Thyroid gland (tissue), 4 donors: ENCODE measurements around the gene CAD. TPM values are rescaled to one million over a fixed set of nuclear protein-coding genes. Genes with fewer than 3 reads are reported as not detected.
"Not testable (repeated sequence)": the region's sequence is repeated elsewhere in the genome, so short reads cannot be mapped to it uniquely, and the experiment has no call there.

Source experiments
- DNase-seq, 2 donors: peaks; one replicate each; pipeline ENCODE4 v3.0.0-alpha.2; 2019
- H3K27ac ChIP-seq, 3 donors: fragments of 200-600 bp; sonication (generic); 1 replicate in 2 of 3; 2 replicates in 1 of 3; pipeline ENCODE4 v1.5.1; 2016 to 2019; ENCODE audit warnings: mild to moderate bottlenecking in 1 of 3, moderate library complexity in 1 of 3
- H3K27me3 ChIP-seq: fragments of 200-600 bp; sonication (generic); one replicate; pipeline ENCODE4 v1.5.1; 2019
- H3K36me3 ChIP-seq, 2 donors: fragments of 200-600 bp; sonication (generic); one replicate each; pipeline ENCODE4 v1.5.1; 2016 to 2019
- H3K4me1 ChIP-seq, 2 donors: fragments of 200-600 bp; sonication (generic); one replicate each; pipeline ENCODE4 v1.5.1; 2017 to 2019
- H3K4me3 ChIP-seq, 3 donors: fragments of 200-600 bp; sonication (generic); replicated peaks in 1 of 3; 1 replicate in 2 of 3; 2 replicates in 1 of 3; pipeline ENCODE4 v1.5.1; 2016; ENCODE audit warnings: mild to moderate bottlenecking in 1 of 3
- H3K9me3 ChIP-seq: fragments of 200-600 bp; sonication (generic); one replicate; pipeline ENCODE4 v1.5.1; 2017
- CTCF ChIP-seq, 6 experiments: fragments of 200-600 bp in 3 of 6; fragments of 450-650 bp in 3 of 6; sonication (generic) in 3 of 6; IDR thresholded peaks; one replicate each; pipeline ENCODE4 v1.5.1; 2016 to 2019; ENCODE audit warnings: antibody characterized with exemption in 6 of 6, mild to moderate bottlenecking in 2 of 6, inconsistent platforms in 1 of 6, moderate library complexity in 1 of 6
- POLR2A ChIP-seq, 2 donors: fragments of 450-650 bp; IDR thresholded peaks; one replicate each; pipeline ENCODE4 v1.6.1; 2017; ENCODE audit warnings: antibody characterized with exemption in 2 of 2, mild to moderate bottlenecking in 2 of 2, moderate library complexity in 1 of 2
- WGBS, 2 donors: methylation state at CpG; one replicate each; pipeline ENCODE4 v1.1.5; 2017; 5-methylcytosine and 5-hydroxymethylcytosine counted together
- intact Hi-C: fragments of 100-400 bp; cut with DNase I; formaldehyde crosslinking; loops from one replicate; pipeline ENCODE4 v1.15.1; 2023
- total RNA-seq, 4 donors: library from RNA; depleted of rRNA; stranded (reverse); fragments of >200 nt; gene quantifications; one replicate each; pipeline ENCODE4 v1.2.3, GENCODE V29; 2016

Gene CAD
- total RNA-seq, 4 donors from 2014 or later: 16.5 to 31.9 (median 28.2) TPM

GRCh38 chr2:27270131-27270530 is 53.0 kb downstream of the CAD start:
- no peaks in the 10 kb centered on the region for H3K27me3 ChIP-seq
- no peak overlapping the region for H3K27ac ChIP-seq
- H3K4me3 ChIP-seq: no peak overlapping the region
- WGBS, 2 donors: 86% methylated on average over 3 of the region's 3 CpGs
- H3K4me1 ChIP-seq: peaks cover 3 to 4% of the 10 kb centered on the region in 2 donors
- no peak for DNase-seq
- no peaks in the 10 kb centered on the region for H3K9me3 ChIP-seq
- no peak for TF ChIP-seq CTCF (IDR thresholded peaks at IDR 0.05)
- TF ChIP-seq POLR2A (IDR thresholded peaks at IDR 0.05): no peak
- H3K36me3 ChIP-seq: no peaks in the 10 kb centered on the region
- intact Hi-C loops: no loop called here

GRCh38 chr2:27270670-27271069 is 53.5 kb downstream of the CAD start:
- Histone ChIP-seq H3K4me1 (no peaks in the 10 kb centered on the region), H3K4me3 (no peak overlapping the region), H3K27me3 (no peaks in the 10 kb centered on the region), H3K27ac (no peak overlapping the region), H3K36me3 (no peaks in the 10 kb centered on the region), H3K9me3 (no peaks in the 10 kb centered on the region)
- intact Hi-C loops: no loop called here
- no peak for TF ChIP-seq CTCF (IDR thresholded peaks at IDR 0.05)
- no peak for TF ChIP-seq POLR2A (IDR thresholded peaks at IDR 0.05)
- WGBS, 2 donors: 86 to 95% methylated on average over 2 of the region's 2 CpGs
- no peak for DNase-seq

GRCh38 chr2:27271631-27272340 is 54.6 kb downstream of the CAD start:
- TF ChIP-seq POLR2A (IDR thresholded peaks at IDR 0.05) (no peak), CTCF (IDR thresholded peaks at IDR 0.05) (no peak)
- WGBS, 2 donors: 77 to 78% methylated on average over 11 of the region's 11 CpGs
- Histone ChIP-seq H3K9me3 (no peaks in the 10 kb centered on the region), H3K4me1 (no peaks in the 10 kb centered on the region), H3K36me3 (no peaks in the 10 kb centered on the region), H3K4me3 (no peak overlapping the region), H3K27ac (no peak overlapping the region), H3K27me3 (no peaks in the 10 kb centered on the region)
- intact Hi-C loops: no loop called here
- no peak for DNase-seq

DNA sequence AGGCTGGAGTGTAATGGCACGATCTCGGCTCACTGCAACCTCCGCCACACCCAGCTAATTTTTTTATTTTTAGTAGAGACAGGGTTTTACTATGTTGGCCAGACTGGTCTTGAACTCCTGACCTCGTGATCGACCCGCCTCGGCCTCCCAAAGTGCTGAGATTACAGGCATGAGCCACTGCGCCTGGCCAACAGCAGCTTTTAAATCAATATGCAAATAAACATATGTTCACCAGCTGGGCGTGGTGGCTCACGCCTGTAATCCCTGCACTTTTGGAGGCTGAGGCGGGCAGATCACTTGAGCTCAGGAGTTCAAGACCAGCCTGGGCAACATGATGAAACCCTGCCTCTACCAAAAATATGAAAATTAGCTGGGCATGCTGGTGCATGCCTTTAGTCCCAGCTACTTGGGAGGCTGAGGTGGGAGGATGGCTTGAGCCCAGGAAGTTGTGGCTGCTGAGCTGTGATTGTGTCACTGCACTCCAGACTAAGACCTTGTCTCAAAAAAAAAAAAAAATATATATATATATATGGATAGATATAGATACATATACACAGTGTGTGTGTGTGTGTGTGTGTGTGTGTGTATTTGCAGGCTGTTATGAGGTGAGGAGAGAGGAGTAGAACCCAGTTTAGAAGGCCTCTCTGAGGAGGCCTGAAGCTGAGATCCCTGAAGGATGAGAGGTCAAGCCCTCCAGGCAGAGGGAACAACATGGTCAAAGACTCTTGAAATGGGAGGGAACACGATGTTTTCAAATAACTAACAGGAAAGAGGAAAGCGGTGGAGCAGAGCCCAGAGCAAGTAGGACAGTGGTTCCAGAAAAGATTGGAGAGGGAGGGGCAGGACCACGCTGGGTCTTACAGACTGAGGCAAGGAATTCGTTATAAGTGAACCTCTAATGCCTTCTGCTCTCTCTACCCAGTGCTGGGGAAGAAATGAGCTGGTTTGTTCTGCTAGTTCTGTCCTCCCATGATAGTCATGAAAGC is 55.7 kb downstream of the CAD start:
- H3K4me1 ChIP-seq, H3K4me3 ChIP-seq, H3K27me3 ChIP-seq, intact Hi-C loops, H3K9me3 ChIP-seq, H3K27ac ChIP-seq, H3K36me3 ChIP-seq: not testable (repeated sequence)
- 85 to 86% methylated on average over 15 of the region's 15 CpGs for WGBS, 2 donors
- DNase-seq: peak in 1 of 2 donors; percentile 41

DNA sequence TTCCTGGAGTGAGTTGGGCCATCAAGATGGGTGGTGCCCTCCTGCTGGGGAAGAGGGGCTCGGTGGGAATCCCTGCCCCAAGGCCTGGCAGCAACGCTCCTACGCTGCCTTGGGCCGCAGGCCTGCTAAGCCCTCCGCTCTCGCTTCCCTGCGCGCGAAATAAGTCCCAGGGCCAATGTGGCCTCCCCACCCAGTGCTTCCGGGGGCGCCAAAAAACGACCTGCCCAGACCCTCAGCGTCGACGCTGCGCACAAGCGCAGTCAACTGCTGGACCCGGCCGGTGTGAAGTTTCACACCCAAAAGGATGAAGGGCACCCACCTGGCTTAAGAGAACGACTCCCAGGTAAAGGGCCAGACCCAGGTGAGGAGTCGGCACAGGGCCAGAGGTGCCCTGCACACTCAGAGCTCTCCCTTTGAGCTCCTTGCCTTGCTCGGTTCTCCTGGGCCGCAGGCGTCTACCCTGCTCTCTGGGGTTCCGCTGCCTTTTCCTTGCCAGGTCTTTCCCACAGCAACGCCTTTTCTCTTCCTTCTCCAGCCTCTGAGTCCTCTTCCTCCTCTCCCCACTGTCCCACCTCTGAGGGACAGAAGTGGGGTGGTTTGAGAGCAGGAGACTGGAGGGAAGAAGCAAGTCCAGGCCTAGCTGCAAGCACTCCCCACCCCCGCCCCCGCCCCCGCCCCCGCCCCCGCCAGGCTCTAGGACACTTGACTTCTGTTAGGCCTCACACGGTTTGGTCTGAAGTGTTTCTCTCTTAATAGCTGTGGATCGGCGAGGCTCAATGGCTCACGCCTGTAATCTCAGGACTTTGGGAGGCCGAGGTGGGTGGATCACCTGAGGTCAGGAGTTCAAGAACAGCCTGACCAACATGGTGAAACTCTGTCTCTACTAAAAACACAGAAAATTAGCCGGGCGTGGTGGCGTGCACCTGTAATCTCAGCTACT is 58.3 kb downstream of the CAD start, which contains the start of gene DNAJC5G:
DNAJC5G (plus strand) TSS at position 223 of the 940 bp plus-strand sequence. CDS start 1,296 bp downstream, outside the sequence.
- H3K27me3 ChIP-seq: no peaks in the 10 kb centered on the region
- no peak within 1 kb of the TSS for H3K4me3 ChIP-seq
- H3K4me1 ChIP-seq: peaks cover 0 to 8% of the 10 kb centered on the region in 2 donors
- no peaks in the 10 kb centered on the region for H3K9me3 ChIP-seq
- TF ChIP-seq POLR2A (IDR thresholded peaks at IDR 0.05): no peak
- no peak for TF ChIP-seq CTCF (IDR thresholded peaks at IDR 0.05)
- no peaks in the 10 kb centered on the region for H3K36me3 ChIP-seq
- 71 to 73% methylated on average over 34 to 39 of the region's 39 CpGs for WGBS, 2 donors
- intact Hi-C loops: loop anchor here (5.0 kb wide), 1 partner anchor 178 kb away; no protein-coding TSS in a partner anchor
- H3K27ac ChIP-seq: no peak within 1 kb of the TSS
- peak in 1 of 2 donors; percentile 46 for DNase-seq
